Activated CD8-positive, alpha-beta memory T cell treated with anti-CD3 and anti-CD28 coated beads, Interleukin-2, amount 50 U/mL, for 1 hour (primary cell): ENCODE data around the gene TMEM179B.
"Not testable (repeated sequence)": the region's sequence is repeated elsewhere in the genome, so short reads cannot be mapped to it uniquely, and the experiment has no call there.

Experiments
- DNase-seq: peaks from one replicate; pipeline ENCODE4 v3.0.0-alpha.2; 2020; ENCODE audit errors: extremely low read depth

Gene TMEM179B

DNA sequence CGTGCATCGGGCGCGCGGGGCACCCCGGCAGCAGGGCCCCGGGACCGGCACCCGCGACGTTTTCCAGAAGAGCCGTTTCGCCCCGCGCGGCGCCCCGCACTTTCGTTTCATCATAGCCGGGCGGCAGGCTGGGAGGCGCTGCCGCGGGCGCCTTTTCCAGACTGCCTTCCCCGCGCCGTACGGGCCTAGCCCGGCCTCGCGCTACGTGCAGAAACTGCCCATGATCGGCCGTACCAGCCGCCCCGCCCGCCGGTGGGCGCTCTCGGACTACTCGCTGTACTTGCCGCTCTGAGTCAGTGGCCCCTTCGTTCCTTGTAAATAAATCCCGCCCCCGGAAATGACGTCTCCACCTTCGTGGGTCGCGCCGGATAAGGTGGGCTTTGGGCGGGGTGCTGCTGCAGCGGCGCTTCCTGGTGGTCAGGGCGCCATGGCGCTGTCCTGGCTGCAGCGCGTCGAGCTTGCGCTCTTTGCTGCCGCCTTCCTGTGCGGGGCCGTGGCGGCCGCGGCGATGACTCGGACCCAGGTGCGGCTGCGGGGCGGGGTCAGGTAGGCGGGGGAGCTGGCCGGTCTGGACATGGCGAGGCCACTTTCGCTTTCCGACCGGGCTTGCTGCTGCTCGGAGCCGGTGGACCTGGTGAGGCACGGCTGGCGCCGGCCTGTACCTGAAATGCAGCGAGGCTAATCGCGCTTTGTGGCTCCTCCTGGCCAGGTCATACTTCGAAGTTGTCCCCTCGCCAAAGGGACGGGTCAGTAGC lies at the start of gene TMEM179B:
Gene TMEM179B (plus strand): TSS at position 398 of the 755 bp plus-strand sequence. CDS start 30 bp downstream, at position 428.
- DNase-seq = peak; percentile 100

DNA sequence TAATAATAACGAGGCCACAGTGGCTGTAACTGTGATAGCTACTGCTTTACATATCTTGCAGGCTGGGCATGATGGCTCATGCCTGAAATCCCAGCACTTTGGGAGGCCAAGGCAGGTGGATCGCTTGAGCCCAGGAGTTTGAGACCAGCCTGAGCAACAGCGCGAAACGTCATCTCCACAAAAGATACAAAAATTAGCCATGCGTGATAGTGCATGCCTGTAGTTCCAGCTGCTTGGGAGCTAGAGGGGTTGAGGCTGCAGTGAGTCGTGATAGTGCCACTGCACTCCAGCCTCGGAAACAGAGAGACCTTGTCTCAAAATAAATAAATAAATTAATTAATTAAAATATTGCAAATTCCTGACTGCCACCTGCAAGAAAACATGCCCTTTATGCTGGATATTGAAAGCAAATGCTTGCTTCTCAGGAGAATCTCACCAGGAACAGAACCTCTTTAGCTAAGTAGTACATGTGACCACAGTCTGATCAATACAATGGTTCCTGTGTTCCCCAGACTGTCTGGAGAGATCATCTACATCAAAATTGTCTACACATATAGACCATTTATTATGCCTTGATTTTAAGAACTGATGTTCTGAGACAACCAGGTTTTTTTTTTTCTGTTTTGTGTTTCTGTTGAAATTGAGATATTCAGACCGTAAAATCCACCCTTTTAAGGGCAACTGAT lies 39.6 kb upstream of the TMEM179B start:
- no peak for DNase-seq

GRCh38 chr11:62749931-62750330 lies 37.3 kb upstream of the TMEM179B start:
- DNase-seq = not testable (repeated sequence)

DNA sequence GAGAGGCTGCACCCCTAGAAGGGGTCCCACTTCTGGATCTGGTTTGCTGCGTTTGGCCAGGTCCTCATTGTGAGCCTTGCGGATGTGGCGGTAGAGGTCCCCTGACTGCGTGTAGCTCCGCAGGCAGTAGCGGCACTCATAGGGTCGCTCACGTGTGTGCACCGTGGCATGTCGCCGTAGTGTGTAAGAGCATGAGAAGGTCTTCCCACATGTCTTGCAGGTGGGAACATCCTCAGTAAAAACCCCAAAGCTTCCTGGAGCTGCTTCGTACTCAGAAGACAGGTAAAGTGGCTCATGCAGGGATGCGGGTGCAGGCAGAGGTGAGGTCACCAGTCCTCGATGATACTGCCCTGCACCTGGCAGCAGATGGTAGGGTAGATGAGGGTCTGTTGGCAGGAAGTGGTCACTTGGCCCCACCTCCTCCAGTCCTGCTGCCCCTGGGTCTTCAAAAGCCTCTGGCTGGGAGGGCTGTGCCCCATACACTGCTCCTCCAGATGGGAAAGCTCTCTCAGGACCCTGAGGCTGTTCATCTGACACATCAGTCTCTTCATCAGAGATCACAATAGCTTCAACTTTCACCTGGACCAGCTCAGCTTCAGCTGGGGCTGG lies 34.9 kb upstream of the TMEM179B start:
- DNase-seq = no peak

DNA sequence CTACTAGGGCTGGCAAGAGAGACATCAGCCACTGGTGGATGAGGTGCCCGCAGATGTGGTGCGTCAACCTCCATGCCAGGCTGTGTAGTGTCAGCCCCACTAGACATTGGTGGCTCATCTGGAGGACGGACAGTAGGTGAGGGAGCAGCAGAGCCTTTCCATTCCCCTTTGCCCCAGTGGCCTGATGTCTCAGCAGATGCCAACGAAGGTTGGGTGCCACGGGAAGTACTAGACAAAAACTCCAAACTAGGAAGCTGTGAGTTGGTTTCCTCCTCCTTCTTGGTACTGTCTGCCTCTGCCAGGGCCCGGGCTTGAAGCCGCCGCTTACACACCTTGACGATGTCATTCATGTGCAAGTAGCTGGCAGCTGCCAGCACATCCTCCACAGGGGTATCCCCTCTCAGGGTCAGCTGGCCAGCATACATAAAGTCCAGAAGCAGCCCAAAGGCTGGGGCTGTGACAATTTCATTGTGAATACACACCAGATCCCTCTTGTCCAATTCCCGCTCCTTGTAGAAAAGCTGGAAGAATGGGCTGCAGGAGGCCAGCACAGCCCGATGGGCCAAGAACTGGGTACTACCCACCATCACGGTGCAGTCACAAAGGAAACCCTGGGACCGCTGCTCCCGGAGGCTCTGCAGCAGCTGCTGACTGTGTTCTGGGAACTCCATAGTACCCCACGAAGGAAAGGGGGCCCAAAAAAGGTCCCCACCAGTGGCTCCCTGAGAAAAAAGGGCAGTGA lies 34.0 kb upstream of the TMEM179B start:
- no peak for DNase-seq

DNA sequence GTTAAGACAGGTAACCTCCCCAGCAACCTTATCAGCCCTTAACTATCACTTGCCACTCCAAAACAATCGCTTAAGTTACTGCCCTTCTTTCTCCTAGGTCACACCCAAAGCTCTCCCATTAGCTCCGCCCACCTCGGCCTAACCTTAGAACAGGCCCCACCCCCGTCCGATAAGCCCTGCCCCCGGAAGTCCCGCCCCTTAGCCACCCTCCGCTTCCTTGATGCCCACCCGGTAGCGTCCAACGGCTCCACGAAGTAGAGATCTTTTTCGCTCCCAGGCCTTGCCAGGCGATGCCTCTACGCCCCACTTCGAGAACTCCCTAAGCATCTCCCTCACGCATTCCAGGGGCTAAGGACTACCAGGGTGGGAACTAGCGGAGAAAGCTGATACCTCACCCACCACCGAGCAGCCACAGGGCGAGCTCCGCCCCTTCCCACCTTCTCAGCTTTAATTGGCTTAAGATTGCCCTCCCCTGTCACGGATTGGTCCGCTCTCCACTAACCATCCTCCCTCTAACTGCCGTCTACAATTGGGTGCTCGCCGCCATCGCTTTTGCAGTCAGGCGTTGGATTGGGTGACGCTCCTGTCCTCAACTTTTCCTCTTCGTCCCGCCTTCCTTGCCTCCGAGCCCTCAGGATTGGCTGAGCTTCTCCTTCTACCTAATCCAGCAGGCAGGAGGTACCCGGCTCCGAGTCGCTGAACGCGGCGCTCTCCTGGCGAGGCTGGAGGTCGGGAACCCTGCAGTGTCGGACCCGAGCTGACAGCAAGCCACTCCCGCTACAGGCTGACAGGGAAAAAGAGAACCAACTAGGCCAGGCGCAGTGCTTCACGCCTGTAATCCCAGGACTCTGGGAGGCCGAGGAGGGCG lies 33.2 kb upstream of the TMEM179B start, which contains the start of gene ZBTB3:
Gene ZBTB3 (minus strand): TSS at position 425 of the 868 bp plus-strand sequence. CDS start 496 bp downstream, outside the sequence.
- DNase-seq = peak; percentile 96

GRCh38 chr11:62755086-62755615 lies 32.1 kb upstream of the TMEM179B start:
- no peak for DNase-seq

GRCh38 chr11:62757846-62758788 lies 29.1 kb upstream of the TMEM179B start:
- DNase-seq = no peak

- not testable (repeated sequence) for DNase-seq
Measured at GRCh38 chr11:62760867-62761227, 26.4 kb upstream of the TMEM179B start.

- DNase-seq = no peak
Measured at GRCh38 chr11:62770778-62771143, 16.4 kb upstream of the TMEM179B start.

- DNase-seq = peak; percentile 65
Measured at GRCh38 chr11:62771144-62772021, 15.8 kb upstream of the TMEM179B start, which contains the start of gene TAF6L. Gene TAF6L, plus strand, starts transcription at chr11:62771396. Its CDS starts 4,388 bp downstream, at chr11:62775784.

- DNase-seq = no peak
Measured at GRCh38 chr11:62774407-62774806, 12.8 kb upstream of the TMEM179B start.

DNA sequence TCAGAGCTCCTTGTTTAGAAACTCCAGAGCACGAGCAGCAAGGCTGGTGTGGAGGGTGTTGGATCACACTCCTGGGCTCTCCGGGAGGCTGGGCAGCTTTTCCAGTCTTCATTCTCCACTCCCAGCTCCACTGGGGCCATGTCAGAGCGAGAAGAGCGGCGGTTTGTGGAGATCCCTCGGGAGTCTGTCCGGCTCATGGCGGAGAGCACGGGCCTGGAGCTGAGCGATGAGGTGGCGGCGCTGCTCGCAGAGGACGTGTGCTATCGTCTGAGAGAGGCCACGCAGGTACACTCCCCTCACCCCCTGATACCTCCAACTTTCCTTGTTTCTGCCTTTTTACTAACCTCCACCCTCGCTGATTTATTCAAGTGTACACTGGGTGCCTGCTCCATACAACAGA lies 11.6 kb upstream of the TMEM179B start:
- DNase-seq = no peak

- DNase-seq = no peak
Measured at GRCh38 chr11:62777389-62777788, 9.8 kb upstream of the TMEM179B start.

- DNase-seq = no peak
Measured at GRCh38 chr11:62778441-62778840, 8.8 kb upstream of the TMEM179B start.

- no peak for DNase-seq
Measured at GRCh38 chr11:62782753-62783152, 4.4 kb upstream of the TMEM179B start.

- DNase-seq = no peak
Measured at GRCh38 chr11:62786318-62787004, 741 bp upstream of the TMEM179B start.

DNA sequence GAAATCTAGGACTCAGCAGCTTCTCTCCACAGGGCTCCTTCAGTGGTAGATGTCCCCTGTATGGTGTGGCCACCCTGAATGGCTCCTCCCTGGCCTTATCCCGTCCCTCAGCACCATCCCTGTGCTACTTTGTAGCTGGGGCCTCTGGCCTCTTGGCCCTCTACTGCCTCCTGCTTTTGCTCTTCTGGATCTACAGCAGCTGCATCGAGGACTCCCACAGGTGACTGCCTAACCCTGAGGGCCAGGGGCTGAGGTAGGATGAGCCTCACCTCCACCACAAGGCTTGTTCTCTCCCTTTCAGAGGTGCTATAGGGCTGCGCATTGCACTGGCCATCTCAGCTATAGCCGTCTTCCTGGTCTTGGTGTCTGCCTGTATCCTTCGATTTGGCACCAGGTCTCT lies 1.8 kb downstream of the TMEM179B start:
- DNase-seq = no peak
